Testis (tissue), 3 donors: ENCODE data around the gene SLC6A6. TPM values are rescaled to one million over a fixed set of nuclear protein-coding genes. Genes with fewer than 3 reads are reported as not detected.
A peak's percentile ranks its signal among the peaks of the same experiment; 100 is the strongest.

Experiments used
- DNase-seq: peaks from one replicate; pipeline ENCODE4 v3.0.0-alpha.2; 2019
- H3K27ac ChIP-seq, 2 donors: fragments of 200-600 bp; sonication (generic); one replicate each; pipeline ENCODE4 v1.5.1; 2019
- H3K27me3 ChIP-seq: fragments of 200-600 bp; sonication (generic); one replicate; pipeline ENCODE4 v1.5.1; 2019
- H3K36me3 ChIP-seq: fragments of 200-600 bp; sonication (generic); one replicate; pipeline ENCODE4 v1.5.1; 2017; ENCODE audit warnings: low read depth; ENCODE audit errors: missing control alignments
- H3K4me1 ChIP-seq: fragments of 200-600 bp; sonication (generic); one replicate; pipeline ENCODE4 v1.5.1; 2019
- H3K4me3 ChIP-seq, 2 donors: fragments of 200-600 bp; sonication (generic); one replicate each; pipeline ENCODE4 v1.5.1; 2017 to 2019
- H3K9me3 ChIP-seq: fragments of 200-600 bp; sonication (generic); one replicate; pipeline ENCODE4 v1.5.1; 2017
- CTCF ChIP-seq, 3 experiments: fragments of 450-650 bp in 2 of 3; fragments of 200-600 bp in 1 of 3; sonication (generic) in 1 of 3; IDR thresholded peaks; one replicate each; pipeline ENCODE4 v1.5.1; 2016 to 2019; ENCODE audit warnings: antibody characterized with exemption in 3 of 3, mild to moderate bottlenecking in 2 of 3, moderate library complexity in 1 of 3
- POLR2A ChIP-seq: fragments of 450-650 bp; IDR thresholded peaks from one replicate; pipeline ENCODE4 v1.6.1; 2017; ENCODE audit warnings: antibody characterized with exemption, mild to moderate bottlenecking, moderate library complexity
- WGBS, 2 donors: methylation state at CpG; one replicate each; pipeline ENCODE4 v1.1.5; 2018; 5-methylcytosine and 5-hydroxymethylcytosine counted together
- intact Hi-C: fragments of 100-400 bp; cut with DNase I; formaldehyde crosslinking; loops from one replicate; pipeline ENCODE4 v1.15.1; 2023; ENCODE audit warnings: low total_unique reads
- polyA plus RNA-seq: library from polyadenylated mRNA; stranded (reverse); fragments of 350-450 nt; fragmentation: Illumina TruSeq; extraction: RNeasy Lipid Tissue Mini Kit (QIAGEN cat#74804); gene quantifications from one replicate; pipeline ENCODE4 v1.2.3, GENCODE V29; 2014; ENCODE audit warnings: low read depth, low replicate concordance; ENCODE audit not compliant: insufficient read depth
- total RNA-seq, 2 donors: library from RNA; depleted of rRNA; stranded (reverse); fragments of >200 nt; gene quantifications; one replicate each; pipeline ENCODE4 v1.2.3, GENCODE V29; 2016

The SLC6A6 gene
- total and polyA plus RNA-seq, 3 donors from 2014 or later, result 9.7 to 14.9 (median 13.7) TPM

- Histone ChIP-seq H3K4me3 (no peak overlapping the region), H3K27me3 (no peaks in the 10 kb centered on the region), H3K9me3 (no peaks in the 10 kb centered on the region), H3K4me1 (peaks cover 6% of the 10 kb centered on the region), H3K36me3 (no peaks in the 10 kb centered on the region), H3K27ac (no peak overlapping the region)
- intact Hi-C loops, result no loop called here
- DNase-seq, result no peak
- no peak for TF ChIP-seq POLR2A
- no peak for TF ChIP-seq CTCF (IDR thresholded peaks at IDR 0.05)
- 69 to 70% methylated on average over 4 to 7 of the region's 7 CpGs for WGBS, 2 donors
These were observed 121.4 kb downstream of the SLC6A6 start for GRCh38 chr3:14523792-14524191.

- H3K36me3 ChIP-seq, result no peaks in the 10 kb centered on the region
- peaks cover 6% of the 10 kb centered on the region for H3K4me1 ChIP-seq
- TF ChIP-seq CTCF (IDR thresholded peaks at IDR 0.05) (no peak), POLR2A (no peak)
- intact Hi-C loops, result no loop called here
- no peaks in the 10 kb centered on the region for H3K27me3 ChIP-seq
- 92 to 100% methylated on average over 1 to 14 of the region's 14 CpGs for WGBS, 2 donors
- H3K9me3 ChIP-seq, result no peaks in the 10 kb centered on the region
- DNase-seq, result no peak
- H3K27ac ChIP-seq, result no peak overlapping the region
- no peak overlapping the region for H3K4me3 ChIP-seq
These were observed 121.9 kb downstream of the SLC6A6 start for GRCh38 chr3:14524311-14524711.

- H3K4me3 ChIP-seq, result no peak overlapping the region
- intact Hi-C loops, result no loop called here
- H3K4me1 ChIP-seq, result peaks cover 6% of the 10 kb centered on the region
- no peaks in the 10 kb centered on the region for H3K36me3 ChIP-seq
- no peak for DNase-seq
- no peaks in the 10 kb centered on the region for H3K27me3 ChIP-seq
- peak overlapping the region; percentile 5 to 78 for H3K27ac ChIP-seq
- 77 to 80% methylated on average over 7 to 9 of the region's 9 CpGs for WGBS, 2 donors
- TF ChIP-seq POLR2A (no peak), CTCF (IDR thresholded peaks at IDR 0.05) (no peak)
- H3K9me3 ChIP-seq, result no peaks in the 10 kb centered on the region
These were observed 122.7 kb downstream of the SLC6A6 start for GRCh38 chr3:14524920-14525660.

GRCh38 chr3:14525685-14526631 is 123.6 kb downstream of the SLC6A6 start:
- WGBS, 2 donors, result 50 to 53% methylated on average over 17 of the region's 17 CpGs
- DNase-seq, result peak; percentile 55
- TF ChIP-seq CTCF (IDR thresholded peaks at IDR 0.05) (no peak), POLR2A (no peak)
- no peaks in the 10 kb centered on the region for H3K9me3 ChIP-seq
- no peaks in the 10 kb centered on the region for H3K27me3 ChIP-seq
- intact Hi-C loops, result no loop called here
- peaks cover 6% of the 10 kb centered on the region for H3K4me1 ChIP-seq
- no peaks in the 10 kb centered on the region for H3K36me3 ChIP-seq
- H3K4me3 ChIP-seq, result no peak overlapping the region
- peak overlapping the region; percentile 5 to 78 for H3K27ac ChIP-seq
